ENCODE measurements around the gene ATP8A1. TPM values are rescaled to one million over a fixed set of nuclear protein-coding genes. Genes with fewer than 3 reads are reported as not detected.
"Not testable (repeated sequence)": the region's sequence is repeated elsewhere in the genome, so short reads cannot be mapped to it uniquely, and the experiment has no call there.

ATP8A1 gene
- total RNA-seq, 2 donors from 2014 or later, result 18.6 to 74.0 TPM

DNA sequence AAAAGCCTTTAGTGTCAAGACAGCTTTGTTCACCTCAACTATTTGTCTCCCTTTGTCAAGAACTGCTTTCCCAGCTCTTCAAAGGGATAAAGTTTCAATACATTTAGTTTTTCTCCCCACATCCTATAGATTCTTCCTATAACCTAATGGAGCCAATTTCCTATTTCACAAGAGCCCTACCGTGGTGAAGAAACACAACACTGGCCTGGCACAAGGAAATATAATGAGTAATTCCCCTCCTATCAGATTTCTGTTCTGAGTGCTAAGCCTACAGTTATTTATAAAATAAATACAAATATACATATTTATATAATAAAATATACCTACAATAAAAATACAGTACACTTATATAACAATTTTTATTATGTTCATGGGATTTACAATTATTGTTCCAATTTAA, 169.7 kb downstream of the ATP8A1 start:
- intact Hi-C loops (cut with DNase I), result no loop called here
- DNase-seq (ENCODE audit: low spot score), result no peak
- 34% methylated on average over 1 of the region's 1 CpG for WGBS
- Histone ChIP-seq H3K4me3 (no peak overlapping the region), H3K4me1 (replicated peaks) (no peaks in the 10 kb centered on the region), H3K9me3 (no peaks in the 10 kb centered on the region), H3K36me3 (no peaks in the 10 kb centered on the region), H3K27ac (no peak overlapping the region), H3K27me3 (replicated peaks; ENCODE audit: insufficient read depth) (no peaks in the 10 kb centered on the region)
- TF ChIP-seq POLR2A (IDR thresholded peaks at IDR 0.05), result no peak
- TF ChIP-seq POLR2AphosphoS5 (IDR thresholded peaks at IDR 0.05), result no peak
- TF ChIP-seq, protein P1, sequence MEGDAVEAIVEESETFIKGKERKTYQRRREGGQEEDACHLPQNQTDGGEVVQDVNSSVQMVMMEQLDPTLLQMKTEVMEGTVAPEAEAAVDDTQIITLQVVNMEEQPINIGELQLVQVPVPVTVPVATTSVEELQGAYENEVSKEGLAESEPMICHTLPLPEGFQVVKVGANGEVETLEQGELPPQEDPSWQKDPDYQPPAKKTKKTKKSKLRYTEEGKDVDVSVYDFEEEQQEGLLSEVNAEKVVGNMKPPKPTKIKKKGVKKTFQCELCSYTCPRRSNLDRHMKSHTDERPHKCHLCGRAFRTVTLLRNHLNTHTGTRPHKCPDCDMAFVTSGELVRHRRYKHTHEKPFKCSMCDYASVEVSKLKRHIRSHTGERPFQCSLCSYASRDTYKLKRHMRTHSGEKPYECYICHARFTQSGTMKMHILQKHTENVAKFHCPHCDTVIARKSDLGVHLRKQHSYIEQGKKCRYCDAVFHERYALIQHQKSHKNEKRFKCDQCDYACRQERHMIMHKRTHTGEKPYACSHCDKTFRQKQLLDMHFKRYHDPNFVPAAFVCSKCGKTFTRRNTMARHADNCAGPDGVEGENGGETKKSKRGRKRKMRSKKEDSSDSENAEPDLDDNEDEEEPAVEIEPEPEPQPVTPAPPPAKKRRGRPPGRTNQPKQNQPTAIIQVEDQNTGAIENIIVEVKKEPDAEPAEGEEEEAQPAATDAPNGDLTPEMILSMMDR (IDR thresholded peaks at IDR 0.05), result no peak

DNA sequence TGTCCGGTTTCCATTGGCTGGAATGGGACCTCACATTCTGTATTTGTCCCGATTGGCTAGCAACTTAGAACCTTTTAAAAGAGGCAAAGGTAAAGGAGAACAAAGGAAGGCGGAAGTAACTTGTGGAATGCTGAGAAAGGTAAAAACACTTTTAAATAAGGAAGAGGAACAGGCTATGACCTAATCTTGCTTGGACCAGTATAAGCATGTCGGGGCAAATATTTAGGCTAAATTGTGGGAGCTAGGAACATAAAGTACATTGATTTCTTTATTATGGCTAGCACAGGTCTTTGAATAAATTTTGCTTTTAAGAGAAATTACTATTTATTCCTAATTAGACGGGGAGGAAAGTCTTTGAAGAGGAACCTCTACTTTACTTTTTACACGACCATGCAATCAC, 170.7 kb downstream of the ATP8A1 start:
- intact Hi-C loops (cut with DNase I); H3K27me3 ChIP-seq (replicated peaks; ENCODE audit: insufficient read depth); H3K9me3 ChIP-seq; H3K36me3 ChIP-seq; H3K27ac ChIP-seq; H3K4me3 ChIP-seq; DNase-seq (ENCODE audit: low spot score); H3K4me1 ChIP-seq (replicated peaks): not testable (repeated sequence)
- 81% methylated on average over 6 of the region's 6 CpGs for WGBS

DNA sequence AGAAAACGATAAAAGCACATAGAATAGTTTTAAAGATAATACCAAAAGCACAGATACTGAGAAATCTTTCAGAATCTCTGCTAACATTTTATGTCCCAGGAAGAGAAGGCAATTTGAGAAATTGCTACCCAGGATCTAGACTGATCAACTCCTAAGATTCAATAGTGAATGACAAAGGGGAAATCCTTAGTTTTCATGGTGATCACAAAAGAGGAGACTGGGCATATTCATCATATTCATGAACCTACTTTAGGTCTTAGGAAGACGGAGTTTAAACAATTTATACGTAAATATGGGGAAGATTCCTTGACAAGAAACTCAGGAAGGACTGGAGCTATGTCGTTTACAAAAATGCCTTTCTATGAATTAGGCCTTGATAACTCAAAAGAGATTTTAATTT, 172.3 kb downstream of the ATP8A1 start:
- no peak for TF ChIP-seq POLR2AphosphoS5 (IDR thresholded peaks at IDR 0.05)
- TF ChIP-seq POLR2A (IDR thresholded peaks at IDR 0.05), result no peak
- TF ChIP-seq, protein P1 (IDR thresholded peaks at IDR 0.05), result no peak

DNA sequence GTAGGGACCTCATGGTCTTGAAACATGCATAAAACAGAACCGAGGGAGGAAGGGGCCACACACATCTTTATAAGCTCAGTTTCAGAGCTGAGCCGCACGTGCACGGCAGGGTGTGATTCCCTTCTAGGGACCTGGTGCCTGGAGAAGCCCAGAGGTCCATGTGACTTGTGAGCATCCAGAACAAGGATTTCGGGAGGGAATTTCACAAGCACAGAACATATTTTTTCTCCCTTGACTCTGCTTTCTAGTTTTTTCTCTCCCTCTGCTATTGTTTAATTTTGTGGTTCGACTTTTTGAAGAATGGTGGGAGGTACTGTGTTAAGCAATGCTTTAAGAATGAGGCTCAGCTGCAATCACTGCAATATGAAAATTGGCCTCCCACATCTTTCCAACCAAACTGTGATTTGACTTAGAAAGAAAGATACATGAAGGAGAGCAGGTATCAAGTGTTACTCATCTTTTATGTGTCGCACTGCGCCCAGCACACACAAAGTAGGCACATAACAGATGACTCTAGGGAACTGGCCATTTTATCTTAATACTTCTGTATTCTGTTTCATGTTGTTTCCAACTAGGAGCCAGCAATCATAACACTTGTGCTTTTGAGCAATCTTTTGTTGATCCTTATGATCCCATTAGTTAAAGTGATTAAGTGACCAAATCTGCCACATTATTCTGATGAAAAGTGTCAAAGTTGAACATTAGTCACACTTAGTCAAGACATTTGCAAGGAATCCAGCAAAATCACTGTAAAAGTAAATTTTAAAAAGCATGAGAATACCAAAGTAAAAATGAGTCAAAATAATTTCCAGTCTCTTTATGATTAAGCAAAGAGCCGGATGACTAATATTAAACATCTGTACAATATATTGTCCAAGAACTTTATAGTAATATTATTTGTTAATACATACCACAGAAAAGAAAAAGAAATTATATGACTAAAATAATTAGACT, 173.2 kb downstream of the ATP8A1 start:
- TF ChIP-seq, protein P1 (IDR thresholded peaks at IDR 0.05), result no peak
- TF ChIP-seq POLR2A (IDR thresholded peaks at IDR 0.05) (no peak), POLR2AphosphoS5 (IDR thresholded peaks at IDR 0.05) (no peak)
- H3K4me3 ChIP-seq, result no peak overlapping the region
- H3K9me3 ChIP-seq, result no peaks in the 10 kb centered on the region
- H3K36me3 ChIP-seq, result no peaks in the 10 kb centered on the region
- 74% methylated on average over 9 of the region's 9 CpGs for WGBS
- no peaks in the 10 kb centered on the region for H3K4me1 ChIP-seq (replicated peaks)
- intact Hi-C loops (cut with DNase I), result no loop called here
- H3K27me3 ChIP-seq (replicated peaks; ENCODE audit: insufficient read depth), result no peaks in the 10 kb centered on the region
- DNase-seq (ENCODE audit: low spot score), result no peak
- H3K27ac ChIP-seq, result no peak overlapping the region

More for the DNA sequence above, 172.3 kb downstream of the ATP8A1 start:
- no peaks in the 10 kb centered on the region for H3K9me3 ChIP-seq
- H3K27me3 ChIP-seq (replicated peaks; ENCODE audit: insufficient read depth), result no peaks in the 10 kb centered on the region
- H3K36me3 ChIP-seq, result no peaks in the 10 kb centered on the region
- H3K27ac ChIP-seq, result no peak overlapping the region
- 90% methylated on average over 4 of the region's 4 CpGs for WGBS
- no peaks in the 10 kb centered on the region for H3K4me1 ChIP-seq (replicated peaks)
- no peak overlapping the region for H3K4me3 ChIP-seq
- DNase-seq (ENCODE audit: low spot score), result no peak
- intact Hi-C loops (cut with DNase I), result no loop called here

DNA sequence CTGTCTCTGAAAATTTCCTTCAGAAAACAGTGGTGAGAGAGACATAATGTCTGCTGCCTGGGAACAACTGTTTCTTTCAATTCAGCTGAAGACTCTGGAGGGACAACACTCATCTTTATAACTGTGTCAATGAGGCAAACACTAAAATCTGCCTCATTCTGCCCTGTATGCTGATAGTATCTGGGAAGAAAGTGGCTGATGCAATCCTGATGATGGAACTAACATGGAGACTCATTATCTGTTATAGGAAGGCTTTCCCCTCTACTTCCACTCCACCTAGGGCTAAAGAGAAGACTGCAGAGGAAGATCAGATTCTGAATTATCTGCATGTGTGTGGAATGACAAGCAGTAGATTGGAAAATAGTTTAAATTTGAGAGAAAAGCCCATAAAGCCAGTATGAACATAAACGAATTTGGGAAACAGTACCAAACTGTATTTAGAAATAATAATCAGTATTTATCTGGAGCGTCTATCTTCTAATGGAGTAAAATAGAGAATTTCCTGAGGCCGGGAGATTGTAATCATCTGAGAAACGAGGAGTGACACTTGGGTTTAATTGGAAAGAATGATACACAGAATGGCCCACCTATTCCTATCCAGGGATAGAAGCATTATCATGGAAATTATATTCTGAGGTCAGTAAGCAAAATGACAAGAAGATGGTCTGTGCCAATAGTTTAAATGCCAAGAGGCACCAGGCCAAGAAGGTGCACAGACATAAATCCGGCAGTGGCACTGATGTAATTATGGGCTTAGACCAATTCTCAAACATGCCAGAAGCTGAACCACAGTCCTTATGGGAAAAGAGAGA, 174.2 kb downstream of the ATP8A1 start:
- no peaks in the 10 kb centered on the region for H3K27me3 ChIP-seq (replicated peaks; ENCODE audit: insufficient read depth)
- H3K36me3 ChIP-seq, result no peaks in the 10 kb centered on the region
- intact Hi-C loops (cut with DNase I), result no loop called here
- no peaks in the 10 kb centered on the region for H3K9me3 ChIP-seq
- H3K27ac ChIP-seq, result no peak overlapping the region
- TF ChIP-seq POLR2A (IDR thresholded peaks at IDR 0.05) (no peak), POLR2AphosphoS5 (IDR thresholded peaks at IDR 0.05) (no peak)
- no peak overlapping the region for H3K4me3 ChIP-seq
- WGBS, result 42% methylated on average over 5 of the region's 5 CpGs
- no peaks in the 10 kb centered on the region for H3K4me1 ChIP-seq (replicated peaks)
- no peak for DNase-seq (ENCODE audit: low spot score)

All from prostate gland (tissue), 2 donors.